Endothelial cell of hepatic sinusoid (primary cell): Measurements from ENCODE around the gene AEBP2.
"Not testable (repeated sequence)": the region's sequence is repeated elsewhere in the genome, so short reads cannot be mapped to it uniquely, and the experiment has no call there.

ENCODE experiments used
- in situ Hi-C: cut with HindIII; loops from 2 replicates; pipeline ENCODE4 v1.10.0; 2017; ENCODE audit warnings: low sequenced_read_pairs

AEBP2 gene, protein sequence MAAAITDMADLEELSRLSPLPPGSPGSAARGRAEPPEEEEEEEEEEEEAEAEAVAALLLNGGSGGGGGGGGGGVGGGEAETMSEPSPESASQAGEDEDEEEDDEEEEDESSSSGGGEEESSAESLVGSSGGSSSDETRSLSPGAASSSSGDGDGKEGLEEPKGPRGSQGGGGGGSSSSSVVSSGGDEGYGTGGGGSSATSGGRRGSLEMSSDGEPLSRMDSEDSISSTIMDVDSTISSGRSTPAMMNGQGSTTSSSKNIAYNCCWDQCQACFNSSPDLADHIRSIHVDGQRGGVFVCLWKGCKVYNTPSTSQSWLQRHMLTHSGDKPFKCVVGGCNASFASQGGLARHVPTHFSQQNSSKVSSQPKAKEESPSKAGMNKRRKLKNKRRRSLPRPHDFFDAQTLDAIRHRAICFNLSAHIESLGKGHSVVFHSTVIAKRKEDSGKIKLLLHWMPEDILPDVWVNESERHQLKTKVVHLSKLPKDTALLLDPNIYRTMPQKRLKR

DNA sequence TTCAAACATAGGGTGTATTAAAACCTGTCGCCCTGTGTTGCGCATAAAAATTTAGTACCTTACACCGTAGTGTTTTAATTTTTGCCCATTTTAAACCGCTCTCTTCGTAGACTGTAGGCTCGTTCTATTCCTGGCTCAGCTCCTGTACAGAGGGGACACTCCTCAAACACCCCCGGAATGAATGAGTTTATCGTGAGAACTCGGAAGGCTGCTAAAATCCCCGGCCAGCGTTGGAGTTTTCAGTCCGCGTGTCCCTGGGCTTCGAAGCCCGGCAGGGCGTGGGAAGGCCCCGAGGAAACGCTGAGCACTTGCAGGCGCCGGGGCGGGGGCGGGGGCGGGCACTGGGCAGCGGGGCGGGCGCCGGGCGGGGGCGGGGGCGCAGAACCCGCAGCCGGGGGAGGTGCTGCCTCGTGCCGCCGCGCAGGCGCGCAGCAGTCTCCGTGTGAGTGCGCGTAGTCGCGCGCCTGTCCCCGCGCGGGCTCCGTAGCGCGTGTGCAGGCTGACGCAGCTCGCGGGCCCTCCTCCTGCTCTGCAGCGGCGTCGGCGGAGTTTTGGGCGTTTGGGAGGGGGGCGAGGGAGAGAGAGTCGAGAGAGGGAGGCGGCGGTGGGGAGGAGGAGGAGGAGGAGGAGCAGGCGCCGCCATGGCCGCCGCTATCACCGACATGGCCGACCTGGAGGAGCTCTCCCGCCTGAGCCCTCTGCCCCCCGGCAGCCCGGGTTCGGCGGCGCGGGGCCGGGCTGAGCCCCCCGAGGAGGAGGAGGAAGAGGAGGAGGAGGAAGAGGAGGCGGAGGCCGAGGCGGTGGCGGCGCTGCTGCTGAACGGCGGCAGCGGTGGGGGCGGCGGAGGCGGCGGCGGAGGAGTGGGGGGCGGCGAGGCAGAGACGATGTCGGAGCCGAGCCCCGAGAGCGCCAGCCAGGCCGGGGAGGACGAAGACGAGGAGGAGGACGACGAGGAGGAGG, at the start of gene AEBP2:
Gene AEBP2, plus strand, starts transcription at position 434 of the 960 bp plus-strand sequence. Its CDS starts 208 bp downstream, at position 642.
- in situ Hi-C loops, result no loop called here

DNA sequence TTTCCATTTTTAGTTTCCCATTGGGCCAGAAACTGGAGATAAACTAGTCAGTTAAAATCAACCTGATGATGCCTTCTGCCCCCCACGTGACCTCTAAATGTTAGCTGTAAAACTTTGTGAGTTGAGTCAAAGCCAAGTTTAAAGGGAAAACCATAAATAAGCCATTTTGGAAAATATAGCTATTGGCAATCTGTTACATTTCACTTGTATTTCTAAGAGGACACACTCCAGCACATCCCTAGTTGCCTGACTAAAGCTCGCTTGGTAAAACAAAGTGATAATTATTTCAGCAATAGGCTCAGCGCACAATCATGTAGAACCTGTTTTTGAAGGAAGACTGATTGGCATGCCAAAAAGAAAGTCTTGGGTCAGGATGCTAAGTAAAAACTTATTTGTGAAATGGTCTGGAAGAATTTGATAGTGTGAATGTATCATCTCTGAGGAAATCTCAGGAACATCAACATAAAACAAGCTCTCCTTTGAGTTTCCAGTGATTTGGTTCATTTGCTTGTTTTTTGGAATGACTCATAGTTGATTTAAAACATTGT, 49.2 kb upstream of the AEBP2 start:
- in situ Hi-C loops, result no loop called here

DNA sequence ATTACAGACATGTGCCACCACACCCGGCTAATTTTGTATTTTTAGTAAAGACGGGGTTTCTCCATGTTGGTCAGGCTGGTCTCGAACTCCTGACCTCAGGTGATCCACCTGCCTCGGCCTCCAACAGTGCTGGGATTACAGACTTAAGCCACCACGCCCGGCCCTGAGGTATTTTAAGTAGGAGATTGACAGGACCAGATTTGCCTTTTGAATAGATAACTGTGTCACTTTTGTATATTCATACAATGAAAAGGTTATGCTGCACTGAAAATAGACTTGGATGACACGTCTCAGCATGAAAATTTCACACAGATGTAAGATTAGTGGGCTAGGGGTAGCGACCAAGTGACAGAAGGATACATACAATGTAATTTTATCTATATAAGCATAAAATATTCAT, 46.6 kb upstream of the AEBP2 start:
- in situ Hi-C loops, result not testable (repeated sequence)

DNA sequence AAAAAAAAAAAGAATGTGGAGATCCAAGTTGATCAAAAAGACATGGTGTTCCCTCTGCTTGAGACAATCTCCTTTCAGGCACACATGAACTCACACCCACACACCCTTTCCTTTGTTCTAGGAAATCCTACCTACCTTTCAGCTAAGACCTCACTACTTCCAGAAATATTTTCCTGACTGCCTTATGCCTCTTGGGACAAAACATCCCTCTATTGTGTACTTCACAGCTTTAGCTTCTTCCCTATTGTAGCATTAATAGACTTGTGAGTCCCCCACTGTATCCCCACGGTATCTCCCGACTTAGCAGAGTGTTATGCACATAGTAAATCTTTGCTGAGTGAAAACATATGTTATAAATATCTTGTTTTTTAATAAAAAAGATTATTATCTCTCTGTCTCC, 44.9 kb upstream of the AEBP2 start:
- in situ Hi-C loops, result no loop called here

DNA sequence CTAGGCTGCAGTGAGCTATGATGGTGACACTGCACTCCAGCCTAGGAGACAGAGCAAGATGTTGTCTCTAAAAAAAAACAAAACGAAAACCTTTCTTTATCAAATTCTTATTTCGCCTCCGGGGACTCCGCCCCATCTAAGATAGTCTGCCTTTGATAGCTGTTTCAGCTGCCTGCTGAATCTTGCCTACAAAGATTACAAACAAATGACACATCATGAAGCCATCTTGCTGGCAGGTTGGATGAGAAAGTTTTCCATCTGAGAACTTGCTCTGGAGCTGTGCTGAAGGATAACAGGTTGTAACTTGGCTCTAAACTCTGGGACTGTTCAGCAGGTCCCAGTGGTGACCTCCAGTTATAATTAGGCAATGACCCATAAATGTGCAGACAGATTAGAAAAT, 41.8 kb upstream of the AEBP2 start:
- in situ Hi-C loops, result no loop called here

DNA sequence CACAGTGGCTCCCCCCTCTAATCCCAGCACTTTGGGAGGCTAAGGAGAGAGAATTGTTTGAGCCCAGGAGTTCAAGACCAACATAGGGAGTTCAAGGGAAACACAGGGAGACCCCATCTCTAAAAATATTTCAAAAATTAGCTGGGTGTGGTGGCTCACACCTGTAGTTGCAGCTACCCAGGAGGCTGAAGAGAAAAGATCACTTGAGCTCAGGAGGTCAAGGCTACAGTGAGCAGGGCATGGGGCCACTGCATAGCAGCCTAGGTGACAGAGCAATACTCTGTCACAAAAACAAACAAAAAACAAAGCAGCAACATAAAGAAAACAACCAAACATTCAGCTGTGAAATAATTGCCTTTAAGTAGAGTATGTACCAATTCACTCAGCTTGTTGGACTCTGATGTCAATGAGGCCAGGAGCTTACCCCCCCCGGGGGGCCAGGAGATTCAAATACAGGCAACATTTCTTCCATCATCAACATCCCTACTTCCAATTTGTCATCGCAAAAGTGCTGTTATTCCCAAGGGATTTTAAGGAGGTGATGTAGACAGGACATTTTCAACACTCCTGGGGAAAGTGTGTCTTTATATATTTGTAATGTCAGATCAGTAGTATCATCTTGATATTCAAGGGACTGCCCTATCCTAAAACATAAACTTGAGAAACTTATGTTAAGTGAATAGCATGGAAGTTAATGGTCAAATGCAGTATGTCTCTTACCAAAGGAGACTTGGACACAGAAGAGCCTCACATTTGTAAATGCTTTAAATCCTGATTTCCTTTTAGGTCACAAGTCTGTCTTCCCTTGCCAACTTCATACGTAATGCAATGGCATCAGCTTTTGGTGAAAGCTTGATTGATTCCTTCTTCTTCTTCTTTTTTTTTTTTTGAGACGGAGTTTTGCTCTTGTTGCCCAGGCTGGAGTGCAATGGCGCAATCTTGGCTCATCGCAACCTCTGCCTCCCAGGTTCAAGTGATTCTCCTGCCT, 40.6 kb upstream of the AEBP2 start:
- in situ Hi-C loops, result no loop called here

DNA sequence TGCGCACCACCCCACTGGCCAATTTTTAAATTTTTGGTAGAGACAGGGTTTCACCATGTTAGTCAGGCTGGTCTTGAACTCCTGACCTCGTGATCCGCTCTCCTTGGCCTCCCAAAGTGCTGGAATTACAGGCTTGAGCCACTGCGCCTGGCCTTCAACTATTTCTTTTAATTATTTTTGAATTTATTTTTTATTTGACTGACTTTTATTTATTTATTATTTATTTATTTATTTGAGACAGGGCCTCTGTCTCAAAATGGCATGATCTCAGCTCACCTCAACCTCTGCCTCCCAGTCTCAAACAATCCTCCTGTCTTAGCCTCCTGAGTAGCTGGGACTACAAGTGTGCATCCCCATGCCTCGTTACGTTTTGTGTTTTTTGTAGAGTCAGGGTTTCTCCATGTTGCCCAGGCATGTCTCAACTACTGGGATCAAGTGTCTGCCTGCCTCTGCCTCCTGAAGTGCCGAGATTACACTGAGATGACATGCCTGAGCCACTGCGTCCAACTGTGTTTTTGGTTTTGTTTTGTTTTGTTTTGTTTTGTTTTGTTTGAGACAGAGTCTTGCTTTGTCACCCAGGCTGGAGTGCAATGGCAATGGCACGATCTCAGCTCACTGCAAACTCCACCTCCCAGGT, 38.5 kb upstream of the AEBP2 start:
- in situ Hi-C loops, result not testable (repeated sequence)

- in situ Hi-C loops, result no loop called here
Observed at GRCh38 chr12:19402211-19402610, 37.1 kb upstream of the AEBP2 start.

GRCh38 chr12:19402743-19403431, 36.4 kb upstream of the AEBP2 start:
- in situ Hi-C loops, result no loop called here

GRCh38 chr12:19404242-19404880, 34.9 kb upstream of the AEBP2 start:
- in situ Hi-C loops, result no loop called here

DNA sequence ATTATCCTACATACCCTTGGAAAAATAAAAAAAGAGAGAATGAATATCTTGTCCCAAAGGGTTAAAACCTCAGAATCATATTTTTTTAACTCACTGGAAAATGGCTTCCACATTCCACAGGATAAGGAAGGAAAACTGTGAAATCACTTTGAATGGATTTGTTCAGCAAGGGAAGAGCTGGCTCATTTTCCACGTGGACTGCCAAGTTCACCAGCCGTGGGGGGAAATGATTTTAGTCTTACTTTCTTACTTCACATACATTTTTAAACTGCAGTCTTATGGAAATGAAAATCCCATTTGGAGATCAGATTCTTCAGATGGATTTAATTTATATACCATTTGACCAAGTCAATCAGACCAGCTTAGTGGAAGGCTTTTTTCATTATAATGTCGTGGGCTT, 29.9 kb upstream of the AEBP2 start:
- in situ Hi-C loops, result no loop called here

DNA sequence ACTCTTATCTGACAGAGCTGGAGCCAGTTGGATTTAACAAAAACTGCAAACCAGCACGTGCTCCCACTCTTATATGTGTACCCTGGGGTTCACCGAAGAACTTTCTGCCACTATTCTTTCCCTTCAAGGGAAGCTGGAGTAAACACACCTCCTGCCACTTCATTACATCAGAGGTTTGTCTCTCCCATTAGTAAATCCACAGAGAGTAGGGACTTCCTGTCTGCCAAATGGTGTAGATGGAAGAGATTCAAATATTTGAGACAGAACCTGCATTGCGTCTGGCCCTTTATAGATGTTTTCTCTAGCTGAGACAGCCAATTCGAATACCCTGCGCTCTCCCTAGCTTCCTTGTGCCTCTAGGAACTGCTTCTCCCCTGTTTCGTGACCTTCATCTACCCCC, 29.1 kb upstream of the AEBP2 start:
- in situ Hi-C loops, result no loop called here

DNA sequence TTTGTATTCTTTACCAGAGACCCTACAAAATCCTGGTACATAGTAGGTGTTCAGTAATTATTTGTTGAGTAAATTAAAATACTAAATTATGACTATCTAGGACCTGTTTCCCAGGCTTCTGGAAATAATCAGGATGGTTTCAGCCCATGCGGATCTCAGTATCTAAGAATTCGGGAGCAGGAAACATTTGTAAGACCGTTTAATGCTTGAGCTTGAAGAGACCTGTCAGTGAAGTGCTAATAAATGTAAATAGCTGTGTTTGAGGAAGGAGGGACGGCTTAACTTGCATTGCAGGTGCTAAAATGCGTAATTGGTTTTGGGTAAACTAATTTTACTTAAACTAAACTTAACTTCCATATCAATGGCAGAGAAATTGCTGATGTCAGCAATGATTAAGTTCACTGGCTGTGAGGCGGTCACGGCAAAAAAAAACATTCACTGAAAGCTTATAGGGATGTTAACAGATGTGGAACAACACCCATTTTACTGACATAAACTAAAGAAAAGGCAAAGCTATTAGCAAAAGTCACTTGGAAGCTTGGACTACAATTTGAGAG, 28.6 kb upstream of the AEBP2 start:
- in situ Hi-C loops, result no loop called here

DNA sequence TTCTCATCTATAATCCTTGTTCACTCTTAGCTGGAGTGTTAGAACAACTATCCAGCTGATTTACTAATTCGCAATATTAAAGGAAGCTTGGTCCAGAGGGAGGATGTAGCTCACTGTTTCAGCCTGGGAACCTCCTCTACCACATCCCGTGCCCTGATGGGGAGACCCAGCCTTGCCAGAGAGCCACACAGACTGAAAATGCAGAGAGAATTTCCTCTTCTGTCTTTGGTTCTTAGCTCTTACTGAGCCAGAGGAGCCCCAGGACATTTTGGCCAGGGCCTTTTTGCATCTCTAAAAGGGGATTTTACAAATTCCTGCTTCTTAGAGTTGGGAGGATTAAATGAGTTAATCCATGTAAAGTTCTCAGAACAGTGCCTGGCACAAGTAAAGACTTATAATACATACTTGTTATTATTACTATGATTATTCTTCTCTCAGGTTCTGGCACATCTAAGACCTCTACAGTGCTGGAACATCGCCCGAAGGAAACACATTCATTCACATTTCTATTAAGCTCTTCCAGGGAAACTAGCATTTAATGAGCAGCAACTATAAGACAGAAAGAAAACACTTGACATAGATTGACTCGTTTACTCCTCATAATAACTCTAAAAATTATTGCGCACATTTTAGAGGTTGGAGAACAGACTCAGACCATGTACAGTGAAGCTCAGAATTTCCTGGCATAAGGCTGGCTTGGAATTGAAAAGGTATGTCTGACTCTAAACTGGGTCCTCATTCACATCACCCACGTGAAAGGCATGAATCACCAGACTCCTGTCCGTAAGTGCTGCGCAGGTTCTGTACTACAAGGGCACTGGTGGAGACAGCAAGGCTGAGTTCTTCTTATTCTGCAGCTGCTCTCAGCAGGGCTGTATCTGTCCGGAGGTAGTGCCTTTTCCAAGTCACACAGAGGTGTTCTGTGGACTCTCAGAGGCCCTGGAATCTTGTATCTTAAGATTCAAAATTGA, 27.8 kb upstream of the AEBP2 start:
- in situ Hi-C loops, result no loop called here

GRCh38 chr12:19412844-19413243, 26.4 kb upstream of the AEBP2 start:
- in situ Hi-C loops, result no loop called here

DNA sequence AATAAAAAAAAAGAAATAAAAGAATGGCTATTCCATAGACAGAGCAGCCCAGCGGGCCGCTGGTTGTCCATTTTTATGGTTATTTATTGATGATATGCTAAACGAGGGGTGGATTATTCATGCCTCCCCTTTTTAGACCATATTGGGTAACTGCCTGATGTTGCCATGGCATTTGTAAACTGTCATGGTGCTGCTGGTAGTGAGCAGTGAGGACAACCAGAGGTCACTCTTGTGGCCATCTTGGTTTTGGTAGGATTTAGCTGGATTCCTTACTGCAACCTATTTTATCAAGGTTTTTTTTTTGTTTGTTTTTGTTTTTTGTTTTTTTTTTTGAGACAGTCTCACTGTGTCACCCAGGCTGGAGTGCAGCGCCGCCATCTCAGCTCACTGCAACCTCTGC, 25.7 kb upstream of the AEBP2 start:
- in situ Hi-C loops, result not testable (repeated sequence)

DNA sequence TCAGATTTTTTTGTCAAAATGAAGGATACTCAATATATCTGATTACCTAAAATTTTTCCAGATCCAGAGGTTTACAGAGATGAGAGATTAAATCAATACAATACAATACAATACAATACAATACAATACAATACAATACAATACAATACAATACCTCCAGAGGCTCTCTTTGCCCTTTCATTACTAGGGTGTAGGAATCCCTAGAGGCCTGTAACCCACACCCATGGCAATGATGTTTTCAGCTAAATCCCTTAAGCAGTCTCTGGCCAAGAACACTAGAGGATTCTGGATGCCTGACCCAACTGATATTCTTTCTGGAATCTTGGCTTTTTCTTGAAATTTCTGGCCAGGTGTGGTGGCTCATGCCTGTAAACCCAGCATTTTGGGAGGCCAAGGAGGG, 23.7 kb upstream of the AEBP2 start:
- in situ Hi-C loops, result no loop called here
